NCI-H748 treated with DMSO at 0.1 percent for 48 hours (cell line): Measurements from ENCODE around the gene ANKRD61.
A peak's percentile ranks its signal among the peaks of the same experiment; 100 is the strongest.
"Not testable (repeated sequence)": the region's sequence is repeated elsewhere in the genome, so short reads cannot be mapped to it uniquely, and the experiment has no call there.

Source experiments
- DNase-seq: peaks from one replicate; lab custom pipeline; 2025; lab: John Stamatoyannopoulos, UW

Gene ANKRD61

DNA sequence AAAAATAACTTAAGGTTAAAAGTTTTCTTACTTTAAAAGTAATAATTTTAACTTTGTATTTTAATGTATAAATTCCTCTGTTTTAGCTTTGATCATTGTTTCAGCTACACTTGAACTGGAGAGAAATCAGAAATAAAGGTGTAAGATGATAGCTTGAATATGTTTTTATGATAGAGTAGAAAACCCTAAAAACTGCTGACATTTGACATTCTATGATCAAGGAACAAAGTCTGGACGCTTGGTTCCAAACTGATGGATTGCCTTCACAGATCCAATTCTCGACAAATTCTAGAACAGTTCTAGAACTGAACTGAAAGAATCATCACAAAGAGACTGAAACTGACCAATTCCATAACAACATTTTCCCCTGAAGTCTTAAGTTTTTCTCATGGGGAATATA lies at the start of gene ANKRD61:
TSS of gene ANKRD61 (plus strand) at position 389 of the 400 bp plus-strand sequence. CDS start at position 389, 0 bp downstream.
- no peak for DNase-seq

DNA sequence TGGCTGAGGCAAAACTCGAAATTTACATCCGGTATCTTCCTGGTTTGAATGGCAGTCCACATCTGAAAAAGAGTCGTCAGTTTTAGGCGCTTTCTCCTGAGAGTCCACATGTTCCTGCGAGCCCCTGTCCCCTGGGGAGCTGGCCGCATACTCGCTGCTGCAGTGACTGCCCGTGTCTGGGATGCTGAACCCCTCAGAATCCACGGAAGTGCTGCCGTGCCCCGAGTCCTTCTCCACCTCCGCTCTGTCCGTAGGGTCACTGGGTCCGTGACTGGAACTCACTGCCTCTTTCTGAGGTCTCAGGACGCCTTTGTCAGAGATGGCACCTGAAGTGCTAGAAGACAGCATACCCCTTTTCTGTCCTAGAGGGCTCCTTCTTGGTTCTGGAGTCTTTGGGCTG lies 44.1 kb upstream of the ANKRD61 start:
- DNase-seq, result not testable (repeated sequence)

DNA sequence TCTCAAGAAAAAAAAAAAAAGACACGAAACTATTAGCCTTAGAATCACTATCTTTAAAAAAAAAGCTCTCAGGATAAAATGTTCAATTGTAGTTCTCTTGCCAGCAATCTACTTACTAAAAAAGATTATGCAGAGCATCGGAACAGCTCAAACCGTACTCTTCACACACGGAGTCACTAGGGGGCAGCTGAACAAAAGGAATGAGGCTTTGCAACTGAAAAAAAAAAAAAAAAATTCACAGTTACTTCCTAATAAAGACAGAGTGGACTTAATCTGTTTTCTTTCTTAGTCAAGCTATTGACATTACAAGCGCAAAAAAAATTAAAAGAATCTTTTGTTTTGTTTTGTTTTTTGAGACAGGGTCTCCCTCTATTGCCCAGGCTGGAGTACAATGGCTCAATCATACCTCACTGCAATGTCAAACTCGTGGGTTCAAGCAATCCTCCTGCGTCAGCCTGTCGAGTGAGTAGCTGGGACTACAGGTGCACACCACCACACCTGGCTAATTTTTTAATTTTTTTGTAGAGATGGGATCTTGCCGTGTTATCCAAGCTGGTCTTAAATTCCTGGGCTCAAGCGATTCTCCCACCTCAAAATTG lies 33.9 kb upstream of the ANKRD61 start:
- DNase-seq, result peak; percentile 19

DNA sequence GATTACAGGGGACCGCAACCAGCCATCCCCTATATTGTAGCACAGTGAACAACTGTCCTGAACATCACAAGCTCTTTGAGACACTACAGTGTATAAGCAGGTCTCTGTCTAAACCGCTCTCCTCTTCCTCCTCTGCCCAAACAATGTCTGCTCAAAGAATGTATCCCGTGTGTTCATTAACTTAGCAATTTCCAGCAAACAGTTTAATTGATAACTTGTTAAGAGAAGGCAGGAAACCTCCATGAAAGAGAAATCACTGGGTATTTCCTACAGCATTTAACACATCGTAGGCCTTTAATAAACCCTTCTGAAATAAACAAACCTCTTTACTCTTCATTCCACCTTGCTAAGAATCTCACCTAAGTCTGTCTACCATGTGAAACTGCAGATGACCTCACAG lies 23.8 kb upstream of the ANKRD61 start:
- no peak for DNase-seq

DNA sequence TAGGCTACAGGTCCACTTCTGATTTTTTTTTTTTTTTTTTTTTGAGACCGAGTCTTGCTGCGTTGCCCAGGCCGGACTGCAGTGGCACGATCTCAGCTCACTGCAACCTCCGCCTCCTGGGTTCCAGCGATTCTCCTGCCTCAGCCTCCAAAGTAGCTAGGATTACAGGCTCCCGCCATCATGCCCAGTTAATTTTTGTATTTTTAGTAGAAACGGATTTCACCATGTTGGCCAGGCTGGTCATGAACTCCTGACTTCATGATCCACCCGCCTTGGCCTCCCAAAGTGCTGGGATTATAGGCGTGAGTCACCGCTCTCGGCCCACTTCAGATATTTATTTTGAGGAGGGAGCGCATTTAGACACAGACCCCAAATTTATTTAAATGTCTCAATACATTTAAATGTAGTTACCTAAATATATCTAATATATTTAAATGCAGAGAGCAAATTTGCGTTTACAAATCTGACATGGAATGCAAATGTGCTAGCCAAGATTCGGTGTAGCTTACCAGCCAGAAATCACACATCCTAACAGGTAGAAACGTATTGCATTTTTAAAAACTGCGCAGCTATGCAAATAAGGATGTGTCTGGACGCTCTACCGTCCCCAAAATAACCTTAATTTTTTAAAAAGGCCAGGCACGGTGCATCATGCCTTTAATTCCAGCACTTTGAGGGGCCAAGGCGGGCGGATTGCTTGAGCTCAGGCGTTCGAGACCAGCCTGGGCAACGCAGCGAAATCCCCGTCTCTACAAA lies 23.2 kb upstream of the ANKRD61 start:
- not testable (repeated sequence) for DNase-seq

DNA sequence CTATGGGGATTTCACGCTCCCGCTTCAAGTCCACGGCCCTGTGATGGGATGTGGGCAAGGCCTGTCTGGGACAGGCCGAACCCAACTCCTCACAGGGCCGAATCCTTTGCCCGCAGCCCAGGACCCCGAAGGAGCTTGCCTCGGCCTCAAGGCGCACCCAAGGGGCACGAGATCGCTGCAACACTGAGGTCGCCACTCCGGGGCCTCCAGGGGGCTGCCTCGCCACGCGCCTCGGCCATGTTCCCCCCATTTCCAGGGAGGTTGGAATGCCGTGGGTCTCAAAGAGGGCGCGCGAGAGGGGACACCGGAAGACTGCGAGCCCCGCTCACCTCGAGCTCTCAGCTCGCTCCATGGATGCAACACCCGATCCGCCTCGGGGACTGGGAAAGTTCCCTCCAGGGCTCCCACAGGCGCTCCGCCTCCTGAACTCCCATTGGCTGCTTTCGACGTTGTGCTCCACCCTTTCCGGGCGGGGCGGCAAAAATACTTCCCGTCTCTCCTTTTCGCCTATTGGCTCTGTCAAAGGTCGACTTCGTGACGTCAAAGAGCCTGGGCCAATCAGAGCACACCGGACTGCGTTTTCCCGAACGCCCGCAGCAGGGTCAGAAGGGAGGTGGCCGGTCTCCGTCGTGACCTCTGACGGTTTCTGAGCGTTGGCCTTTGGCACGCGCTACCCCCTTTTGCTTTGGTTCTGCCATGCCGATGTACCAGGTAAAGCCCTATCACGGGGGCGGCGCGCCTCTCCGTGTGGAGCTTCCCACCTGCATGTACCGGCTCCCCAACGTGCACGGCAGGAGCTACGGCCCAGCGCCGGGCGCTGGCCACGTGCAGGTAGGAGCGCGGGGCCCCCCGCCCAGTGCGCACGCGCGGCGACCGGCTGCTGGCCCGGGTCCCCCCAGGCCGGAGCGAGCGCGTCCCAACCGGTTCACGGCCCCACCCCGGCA lies 22.2 kb upstream of the ANKRD61 start, which contains the start of the genes AIMP2 and PMS2:
TSS of gene AIMP2 (plus strand) at position 605 of the 944 bp plus-strand sequence. CDS start at position 697, 92 bp downstream.
TSS of gene PMS2 (minus strand) at position 382 of the 944 bp plus-strand sequence. CDS start at position 352, 30 bp downstream.
- peak; percentile 96 for DNase-seq

DNA sequence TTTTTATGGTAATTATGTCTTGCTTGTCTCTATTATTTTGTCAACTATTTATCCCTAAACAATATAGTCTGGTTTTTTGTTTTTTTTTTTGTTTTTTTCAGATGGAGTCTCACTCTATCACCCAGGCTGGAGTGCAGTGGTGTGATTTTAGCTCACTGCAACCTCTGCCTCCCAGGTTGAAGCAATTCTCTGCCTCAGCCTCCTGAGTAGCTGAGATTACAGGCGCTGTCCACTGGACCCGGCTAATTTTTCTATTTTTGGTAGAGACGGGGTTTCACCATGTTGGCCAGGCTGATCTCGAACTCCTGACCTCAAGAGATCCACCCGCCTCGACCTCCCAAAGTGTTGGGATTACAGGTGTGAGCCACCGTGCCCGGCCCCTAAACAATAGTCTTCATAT lies 20.8 kb upstream of the ANKRD61 start:
- not testable (repeated sequence) for DNase-seq

DNA sequence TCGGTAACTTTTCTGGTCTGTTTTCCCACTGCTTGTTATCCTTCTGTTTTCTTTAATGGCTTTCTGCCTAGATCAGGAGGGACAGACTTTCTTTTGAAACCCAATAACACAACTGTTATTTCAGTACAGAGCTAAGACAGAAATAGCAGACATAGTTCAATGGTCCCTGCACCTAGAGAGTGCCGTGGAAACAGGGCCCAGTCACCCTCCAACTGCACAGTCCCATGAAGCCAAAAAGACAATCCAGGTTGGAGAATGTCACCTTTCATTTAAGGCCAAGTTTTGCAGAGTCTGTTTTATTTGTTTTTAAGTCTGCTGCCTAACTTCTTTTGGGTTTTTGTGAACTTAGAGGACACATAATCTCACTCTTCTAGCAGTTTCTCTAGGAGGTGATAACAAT lies 19.6 kb upstream of the ANKRD61 start:
- no peak for DNase-seq

DNA sequence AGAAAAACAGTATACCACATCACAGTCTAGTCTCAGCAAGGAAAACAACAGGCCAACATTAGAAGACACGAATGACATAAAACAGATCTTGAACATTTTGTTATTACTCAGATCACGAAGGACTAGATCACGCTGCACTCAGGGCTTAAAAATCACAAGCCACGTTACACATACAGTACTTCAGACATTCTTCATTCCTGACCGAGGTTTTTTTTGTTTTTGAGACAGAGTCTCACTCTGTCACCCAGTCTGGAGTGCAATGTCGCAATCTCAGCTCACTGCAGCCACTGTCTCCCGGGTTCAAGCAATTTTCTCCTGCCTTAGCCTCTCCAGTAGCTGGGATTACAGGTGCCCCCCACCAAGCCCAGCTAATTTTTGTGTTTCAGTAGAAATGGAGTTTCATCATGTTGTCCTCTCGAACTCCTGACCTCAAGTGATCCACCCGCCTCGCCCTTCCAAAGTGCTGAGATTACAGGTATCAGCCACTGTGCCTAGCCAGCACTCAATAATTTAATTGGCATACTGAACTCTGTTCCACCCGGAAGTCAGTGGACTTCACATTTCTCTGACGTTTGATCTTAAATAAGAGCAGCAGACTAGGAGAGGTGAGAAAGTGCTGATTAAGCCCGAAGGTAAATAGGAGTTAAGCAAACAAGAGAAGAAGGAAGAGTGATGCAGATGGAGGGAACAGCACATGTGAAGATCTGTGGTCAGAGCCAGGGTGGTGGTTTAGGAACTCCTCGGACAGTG lies 18.6 kb upstream of the ANKRD61 start:
- DNase-seq, result no peak

DNA sequence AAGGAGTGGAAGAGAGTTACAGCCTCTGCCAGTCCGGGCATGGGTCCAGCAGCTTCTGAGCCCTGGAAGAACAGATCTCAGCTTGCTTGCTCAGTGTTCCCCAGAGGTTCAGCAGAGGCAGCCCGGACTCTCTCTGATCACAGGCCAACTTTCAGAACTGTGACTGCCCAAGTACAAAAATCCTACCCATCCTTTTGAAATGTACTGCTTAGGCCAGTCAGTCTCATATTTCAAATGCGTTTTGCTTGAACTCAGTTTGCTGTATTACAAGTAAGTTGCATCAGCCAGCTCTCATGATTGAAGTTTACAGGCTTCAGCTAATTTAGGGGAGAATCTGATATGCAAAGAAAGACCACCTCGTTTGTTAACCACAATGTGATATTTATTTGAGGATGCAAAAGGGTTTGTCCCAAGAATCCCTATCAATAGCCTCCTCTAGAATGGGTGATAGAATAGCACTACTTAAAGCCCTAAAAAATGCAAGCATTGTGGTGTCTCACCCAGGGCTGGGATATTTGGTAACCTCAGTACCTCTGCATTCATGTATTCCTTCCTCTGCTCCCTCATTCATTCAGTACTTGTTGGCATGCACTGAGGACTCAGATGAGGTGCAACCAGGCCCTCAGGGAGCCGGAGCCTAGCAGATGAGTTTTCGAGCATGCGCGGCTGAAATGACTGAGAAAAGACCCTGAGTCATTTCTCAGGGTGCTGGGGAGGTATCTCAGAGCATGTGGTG lies 15.1 kb upstream of the ANKRD61 start:
- no peak for DNase-seq

DNA sequence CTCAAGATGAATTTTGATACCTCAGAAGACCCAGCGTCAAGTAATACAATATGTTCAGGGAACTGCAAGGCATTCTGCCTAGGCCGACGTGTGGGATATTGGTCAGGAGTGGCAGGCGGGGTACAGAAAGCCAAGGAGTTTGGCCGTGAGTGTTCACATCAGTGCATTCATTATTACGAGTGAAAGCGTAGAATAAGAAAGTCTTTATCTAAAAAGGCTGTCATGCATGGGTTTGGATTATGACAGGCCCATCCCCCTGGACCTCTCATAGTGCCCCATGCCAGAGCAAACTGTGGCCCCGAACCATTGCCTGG lies 14.6 kb upstream of the ANKRD61 start:
- no peak for DNase-seq

DNA sequence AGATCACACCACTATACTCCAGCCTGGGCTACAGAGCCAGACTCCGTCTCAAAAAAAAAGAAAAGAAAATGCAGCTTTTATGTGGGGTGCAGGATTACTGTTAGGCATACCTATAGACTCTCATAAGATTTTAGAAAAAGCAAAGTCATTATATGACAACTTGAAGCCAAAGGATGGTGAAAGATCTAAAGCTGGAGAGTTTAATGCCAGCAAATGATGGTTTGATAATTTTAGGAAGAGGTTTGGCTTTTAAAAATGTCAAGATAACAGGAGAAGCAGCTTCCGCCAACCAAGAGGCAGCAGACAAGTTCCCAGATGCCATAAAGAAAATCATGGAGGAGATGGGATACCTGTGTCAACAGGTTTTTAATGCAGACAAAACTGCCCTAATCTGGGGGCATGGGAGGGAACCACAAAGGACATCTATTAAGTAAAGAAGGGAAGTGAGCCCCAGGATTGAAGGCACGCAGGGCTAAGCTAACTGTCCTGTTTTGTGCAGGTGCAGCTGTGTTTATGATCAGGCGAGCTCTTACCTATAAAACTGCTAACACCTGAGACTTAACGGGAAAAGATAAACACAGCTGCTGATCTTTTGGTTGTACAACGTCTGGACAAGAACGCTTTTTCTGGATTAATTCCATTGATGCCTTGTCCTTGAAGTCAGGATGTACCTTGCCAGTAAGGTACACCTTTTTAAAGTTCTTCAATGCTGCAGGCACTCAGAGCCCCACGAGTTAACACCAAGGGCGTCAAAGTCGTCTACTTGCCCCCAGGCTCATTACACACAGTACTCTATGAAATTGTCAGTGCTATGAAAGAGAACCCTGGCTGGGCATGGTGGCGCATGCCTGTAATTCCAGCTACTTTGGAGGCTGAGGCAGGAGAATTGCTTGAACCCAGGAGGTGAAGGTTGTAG lies 10.5 kb upstream of the ANKRD61 start:
- DNase-seq, result no peak

DNA sequence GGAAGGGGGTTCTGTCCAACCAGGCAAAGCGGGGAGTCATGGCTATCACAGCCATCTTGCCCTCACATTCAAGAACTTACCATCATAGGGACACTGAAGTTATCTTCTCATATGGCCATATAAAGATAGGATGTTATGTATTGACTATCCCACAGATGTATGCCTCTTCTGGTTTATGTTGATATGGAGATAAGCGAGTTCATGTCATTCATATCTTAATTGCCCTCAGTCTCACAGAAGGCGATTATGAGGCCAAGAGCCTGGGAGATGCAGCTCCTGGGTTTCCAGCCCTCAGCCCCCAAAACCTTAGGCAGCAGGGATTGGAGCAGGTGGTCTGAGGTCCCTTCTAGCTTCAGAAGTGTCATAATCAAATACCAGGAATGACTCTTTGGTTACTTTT lies 8.5 kb upstream of the ANKRD61 start:
- DNase-seq, result no peak

DNA sequence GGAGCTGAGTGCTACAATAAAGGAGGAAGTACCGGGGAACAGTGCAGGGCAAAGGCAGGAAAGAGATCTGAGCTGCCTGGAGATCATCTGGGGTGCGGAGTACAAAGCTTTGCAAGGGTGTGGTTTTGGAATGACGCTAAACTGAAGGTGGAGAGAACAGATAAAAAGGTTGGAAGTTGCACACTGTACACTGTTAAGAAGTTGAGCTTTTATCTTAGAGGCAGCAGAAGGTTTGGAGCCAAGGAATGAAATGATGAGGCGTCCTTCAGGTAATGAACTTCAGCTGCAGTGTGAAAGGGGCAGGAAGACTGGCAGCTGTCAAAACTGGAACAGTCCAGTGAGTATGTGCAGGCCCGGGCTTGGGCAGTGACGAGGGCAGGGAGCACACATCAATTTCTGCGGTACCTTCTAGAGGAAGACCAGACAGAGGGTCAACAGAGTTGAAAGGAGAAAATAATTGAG lies 7.2 kb upstream of the ANKRD61 start:
- no peak for DNase-seq

DNA sequence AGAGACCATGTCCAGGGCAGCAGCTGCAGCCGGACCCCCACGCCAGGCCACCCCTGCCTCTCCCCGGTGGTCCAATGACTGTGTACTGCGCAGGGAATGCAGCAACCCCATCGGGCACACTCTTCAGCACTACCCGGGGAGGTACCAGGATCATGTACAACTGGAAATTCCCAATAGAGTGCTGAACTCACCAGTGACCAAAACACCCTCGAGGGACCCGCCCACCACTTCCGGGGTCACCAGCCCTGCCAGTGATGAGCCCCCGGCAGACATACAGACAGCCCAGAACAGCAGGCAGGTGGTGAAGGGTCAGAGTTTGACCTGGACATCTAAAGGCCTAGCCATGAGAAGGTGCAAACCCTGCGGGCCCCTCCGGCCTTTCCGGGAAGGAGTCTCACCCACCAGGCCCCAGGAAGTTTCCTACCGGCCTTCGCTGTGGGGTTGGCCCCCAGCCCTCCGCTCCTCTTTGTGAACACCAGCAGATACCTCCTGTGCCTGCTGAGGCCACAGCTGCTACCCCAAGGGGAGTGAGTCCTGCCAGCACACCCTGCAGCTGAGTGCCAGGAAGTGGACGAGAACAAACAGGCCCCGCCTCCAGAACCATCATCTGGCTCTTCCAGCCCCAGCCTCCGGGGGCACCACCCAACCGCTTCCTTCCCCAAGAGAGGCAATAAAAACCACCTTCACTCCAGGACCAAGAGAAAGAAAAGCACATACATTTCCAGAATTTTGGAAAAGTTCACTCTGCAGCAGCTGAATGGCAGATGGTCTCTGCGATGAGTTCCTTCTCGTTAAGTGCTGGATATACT lies 5.0 kb upstream of the ANKRD61 start:
- no peak for DNase-seq

DNA sequence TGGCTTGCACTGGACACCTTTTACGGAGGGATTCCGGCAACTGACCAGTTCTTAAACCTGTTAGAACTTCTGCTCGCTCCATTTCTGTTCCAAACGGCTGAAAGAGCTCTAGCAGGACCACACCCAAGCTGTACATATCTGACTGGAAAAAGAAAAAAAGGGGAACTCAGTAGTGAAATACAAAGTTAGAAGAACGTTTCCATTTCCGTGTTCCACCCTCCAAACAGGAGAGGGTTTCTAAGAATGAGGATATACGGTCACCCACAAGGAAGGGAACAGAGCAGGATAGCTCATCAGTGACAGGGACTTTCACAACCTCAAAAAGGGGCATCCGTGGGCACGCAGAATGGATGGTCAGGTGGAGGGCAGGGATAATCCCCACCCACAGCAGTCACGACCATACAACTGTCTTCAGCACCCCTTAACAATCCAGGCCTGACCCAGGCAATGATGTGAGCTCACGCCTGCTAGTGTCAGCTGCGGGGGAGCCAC lies 4.3 kb upstream of the ANKRD61 start:
- no peak for DNase-seq

DNA sequence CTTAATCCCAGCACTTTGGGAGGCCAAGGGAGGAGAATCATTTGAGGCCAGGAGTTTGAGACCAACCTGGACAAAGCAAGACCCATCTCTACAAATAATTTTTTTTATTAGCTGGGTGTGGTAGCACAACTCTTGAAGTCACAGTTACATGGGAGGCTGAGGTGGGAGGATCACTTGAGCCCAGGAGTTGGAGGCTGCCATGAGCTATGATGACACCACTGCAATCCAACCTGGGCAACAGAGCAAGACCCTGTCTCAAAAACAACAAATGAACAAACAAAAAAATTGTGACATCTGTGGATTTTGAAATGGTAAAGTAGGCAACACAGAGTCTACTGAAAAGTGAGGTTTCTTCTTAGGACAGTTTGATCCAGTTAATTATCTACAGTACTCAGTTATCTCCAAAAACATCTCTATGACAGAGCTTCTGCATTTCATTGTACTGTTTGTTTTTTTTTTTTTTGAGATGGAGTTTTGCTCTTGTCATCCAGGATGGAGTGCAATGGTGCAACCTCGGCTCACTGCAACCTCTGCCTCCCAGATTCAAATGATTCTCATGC lies 3.3 kb upstream of the ANKRD61 start:
- DNase-seq, result no peak

DNA sequence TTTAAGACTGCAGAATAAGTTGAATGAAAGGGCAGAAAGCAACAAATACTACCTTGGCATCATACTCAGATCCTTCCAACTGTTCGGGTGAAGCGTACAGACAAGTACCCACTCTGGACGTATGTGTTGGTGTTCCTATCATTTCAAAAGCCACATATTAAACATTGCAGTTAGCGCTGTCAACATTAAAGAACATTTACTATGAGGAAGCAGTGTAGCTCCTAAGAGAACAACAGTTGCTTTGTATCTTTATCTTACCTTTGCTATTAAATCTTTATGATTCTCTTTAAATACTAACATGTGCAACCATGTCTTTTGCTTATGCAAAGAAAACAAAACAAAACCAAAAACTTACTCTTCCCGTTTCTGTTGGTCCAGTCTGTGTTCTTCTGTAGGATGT lies 2.6 kb upstream of the ANKRD61 start:
- no peak for DNase-seq

DNA sequence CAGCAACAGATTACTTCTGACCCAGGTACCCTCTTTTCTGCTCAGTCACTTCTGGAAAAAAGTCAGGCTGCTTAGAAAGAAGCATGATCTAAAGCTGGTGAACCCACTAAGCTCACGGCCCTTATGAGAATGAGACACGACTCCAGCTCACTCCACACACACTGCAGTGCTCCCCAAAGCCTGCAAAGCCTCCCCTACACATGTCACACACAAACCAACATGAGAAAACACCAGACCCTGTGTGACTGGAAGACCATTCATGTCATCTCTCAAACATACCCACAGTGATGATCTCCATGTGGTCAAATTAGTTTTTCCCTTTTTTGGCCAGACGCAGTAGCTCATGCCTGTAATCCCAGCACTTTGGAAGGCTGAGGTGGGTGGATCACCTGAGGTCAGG lies 391 bp downstream of the ANKRD61 start:
- no peak for DNase-seq
